Right cardiac atrium (tissue), 5 donors: ENCODE measurements around the gene P2RY12. TPM values are rescaled to one million over a fixed set of nuclear protein-coding genes. Genes with fewer than 3 reads are reported as not detected.
A peak's percentile ranks its signal among the peaks of the same experiment; 100 is the strongest.

Experiments
- ATAC-seq, 2 donors: fragments of 200-7000 bp; cut with Tn5 transposase; one replicate each; pipeline versions ENCODE4 v1.8.0 to v1.9.1; 2020; ENCODE audit warnings: moderate library complexity in 2 of 2, mild to moderate bottlenecking in 1 of 2
- DNase-seq, 3 donors: peaks; one replicate each; pipeline ENCODE4 v3.0.0-alpha.2; 2020
- H3K27ac ChIP-seq: one replicate; pipeline ENCODE4 v1.5.1; 2013; ENCODE audit warnings: mild to moderate bottlenecking, low read length, control low read depth, moderate library complexity
- H3K27me3 ChIP-seq: one replicate; pipeline ENCODE4 v1.6.1; 2013; ENCODE audit not compliant: control insufficient read depth, insufficient read depth
- H3K4me1 ChIP-seq: one replicate; pipeline ENCODE4 v1.6.1; 2013; ENCODE audit warnings: low read length; ENCODE audit not compliant: control insufficient read depth, insufficient read depth
- H3K4me3 ChIP-seq: one replicate; pipeline ENCODE4 v1.5.1; 2013; ENCODE audit warnings: low read length, control low read depth
- H3K9me3 ChIP-seq: one replicate; pipeline ENCODE4 v1.6.1; 2013; ENCODE audit warnings: low read length; ENCODE audit not compliant: control insufficient read depth
- WGBS: extraction: QIAGEN DNeasy Blood & Tissue Kit; methylation state at CpG from one replicate; pipeline ENCODE4 v1.1.7; 2013; 5-methylcytosine and 5-hydroxymethylcytosine counted together
- intact Hi-C, 4 donors: fragments of 100-400 bp; cut with DNase I; formaldehyde crosslinking; loops; one replicate each; pipeline versions ENCODE4 v1.11.0 to v1.14.0; 2022 to 2023
- polyA plus RNA-seq: library from polyadenylated mRNA; stranded (reverse); fragments of 200-250 nt; gene quantifications from one replicate; pipeline ENCODE4 v1.2.3, GENCODE V29; 2013
- total RNA-seq, 4 donors: library from RNA; stranded (reverse); fragmentation: NEBNext Ultra II Directional; extraction: Animal tissue kit (Norgen Biotek cat#: 25700); gene quantifications; one replicate each; pipeline ENCODE4 v1.2.1, GENCODE V29; 2021
- donor health status: healthy with polysubstance abuse.
- donor health status: DM: no; HTN: yes; CAD: no.
- donor health status: DM: no; HTN: no; CAD: no.
- donor health status: DM: no; HTN: yes; CAD: no; lungs with severe emphysema.
- donor health status: DM: yes; HTN: yes; CAD: no.

The P2RY12 gene
- total and polyA plus RNA-seq, 5 donors: 1.2 to 4.0 (median 1.4) TPM

DNA sequence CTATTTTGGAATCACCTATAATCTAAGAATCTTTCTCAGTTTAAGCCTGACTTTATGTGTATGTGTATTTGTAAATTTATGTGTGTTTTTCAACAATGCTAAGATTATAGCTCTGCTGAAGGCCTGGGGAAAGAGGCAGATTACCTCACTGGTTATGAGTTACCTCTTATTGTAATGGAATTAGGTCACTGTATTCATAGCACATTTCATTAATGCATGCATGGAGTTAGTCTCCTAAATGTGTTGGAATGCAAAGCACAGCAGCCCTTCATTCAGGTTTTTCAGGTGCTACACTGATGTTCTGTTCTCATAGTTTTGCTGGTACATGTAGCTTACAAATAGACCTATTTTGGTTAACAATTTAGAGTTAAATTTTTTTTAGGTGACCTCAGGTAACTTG is 77.4 kb downstream of the P2RY12 start:
- intact Hi-C loops: no loop called here
- H3K4me1 ChIP-seq: peaks cover 1% of the 10 kb centered on the region
- H3K9me3 ChIP-seq: no peaks in the 10 kb centered on the region
- ATAC-seq: no peak
- no peak overlapping the region for H3K27ac ChIP-seq
- no peak for DNase-seq
- no peak overlapping the region for H3K4me3 ChIP-seq
- no peaks in the 10 kb centered on the region for H3K27me3 ChIP-seq

- intact Hi-C loops: no loop called here
- ATAC-seq: no peak
- peaks cover 1% of the 10 kb centered on the region for H3K4me1 ChIP-seq
Observed at GRCh38 chr3:151306168-151306810, 78.3 kb downstream of the P2RY12 start.

GRCh38 chr3:151305775-151306151 is 78.8 kb downstream of the P2RY12 start:
- ATAC-seq (no peak), DNase-seq (no peak)
- Histone ChIP-seq H3K4me3 (no peak overlapping the region), H3K27ac (no peak overlapping the region), H3K4me1 (peaks cover 1% of the 10 kb centered on the region), H3K9me3 (no peaks in the 10 kb centered on the region), H3K27me3 (no peaks in the 10 kb centered on the region)
- intact Hi-C loops: no loop called here
- WGBS: 77% methylated on average over 4 of the region's 4 CpGs

More at GRCh38 chr3:151306168-151306810, 78.3 kb downstream of the P2RY12 start:
- Histone ChIP-seq H3K27me3 (no peaks in the 10 kb centered on the region), H3K4me3 (no peak overlapping the region), H3K27ac (no peak overlapping the region), H3K9me3 (no peaks in the 10 kb centered on the region)
- 89% methylated on average over 6 of the region's 6 CpGs for WGBS
- no peak for DNase-seq

- H3K9me3 ChIP-seq: no peaks in the 10 kb centered on the region
- peak in 1 of 3 donors; percentile 27 for DNase-seq
- intact Hi-C loops: no loop called here
- ATAC-seq: peak; percentile 42 to 78
- 68% methylated on average over 7 of the region's 7 CpGs for WGBS
- H3K4me3 ChIP-seq: no peak overlapping the region
- no peak overlapping the region for H3K27ac ChIP-seq
- no peaks in the 10 kb centered on the region for H3K27me3 ChIP-seq
- peaks cover 1% of the 10 kb centered on the region for H3K4me1 ChIP-seq
Observed at GRCh38 chr3:151305060-151305774, 79.3 kb downstream of the P2RY12 start.

DNA sequence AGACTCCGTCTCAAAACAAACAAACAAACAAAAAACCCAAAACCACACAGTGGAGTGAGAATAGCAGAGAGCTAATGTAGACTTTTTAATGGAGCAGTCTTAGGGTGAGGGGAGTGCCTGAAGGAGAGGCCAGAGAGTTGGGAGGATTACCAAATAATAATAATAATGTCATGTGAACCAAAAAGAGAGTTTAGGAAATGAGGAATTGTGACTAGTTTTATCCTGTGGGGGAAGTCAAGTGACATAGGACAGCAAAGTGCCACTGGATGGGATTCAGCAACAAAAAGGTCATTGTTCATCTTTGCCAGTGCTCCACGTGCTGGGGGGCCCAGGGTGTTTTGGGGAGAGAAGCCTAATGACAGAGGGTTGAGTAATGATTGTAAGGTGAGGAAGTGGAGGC is 80.8 kb downstream of the P2RY12 start:
- H3K4me1 ChIP-seq: peaks cover 1% of the 10 kb centered on the region
- no peak overlapping the region for H3K4me3 ChIP-seq
- intact Hi-C loops: no loop called here
- ATAC-seq (no peak), DNase-seq (no peak)
- WGBS: 60% methylated on average over 2 of the region's 2 CpGs
- H3K9me3 ChIP-seq: no peaks in the 10 kb centered on the region
- no peak overlapping the region for H3K27ac ChIP-seq
- H3K27me3 ChIP-seq: no peaks in the 10 kb centered on the region

GRCh38 chr3:151301787-151302186 is 82.8 kb downstream of the P2RY12 start:
- no peak overlapping the region for H3K27ac ChIP-seq
- no peak overlapping the region for H3K4me3 ChIP-seq
- H3K4me1 ChIP-seq: peaks cover 1% of the 10 kb centered on the region
- ATAC-seq: no peak
- intact Hi-C loops: no loop called here
- no peaks in the 10 kb centered on the region for H3K27me3 ChIP-seq
- WGBS: 84% methylated on average over 3 of the region's 3 CpGs
- no peak for DNase-seq
- H3K9me3 ChIP-seq: no peaks in the 10 kb centered on the region

GRCh38 chr3:151300539-151300938 is 84.0 kb downstream of the P2RY12 start:
- Histone ChIP-seq H3K4me3 (no peak overlapping the region), H3K9me3 (no peaks in the 10 kb centered on the region), H3K27ac (no peak overlapping the region), H3K4me1 (no peaks in the 10 kb centered on the region), H3K27me3 (no peaks in the 10 kb centered on the region)
- ATAC-seq: no peak
- intact Hi-C loops: no loop called here
- WGBS: 69% methylated on average over 1 of the region's 1 CpG
- no peak for DNase-seq

GRCh38 chr3:151299006-151299405 is 85.5 kb downstream of the P2RY12 start:
- Histone ChIP-seq H3K27me3 (no peaks in the 10 kb centered on the region), H3K27ac (no peak overlapping the region), H3K4me3 (no peak overlapping the region), H3K9me3 (no peaks in the 10 kb centered on the region), H3K4me1 (no peaks in the 10 kb centered on the region)
- no peak for ATAC-seq
- WGBS: 89% methylated on average over 2 of the region's 2 CpGs
- intact Hi-C loops: no loop called here
- no peak for DNase-seq

DNA sequence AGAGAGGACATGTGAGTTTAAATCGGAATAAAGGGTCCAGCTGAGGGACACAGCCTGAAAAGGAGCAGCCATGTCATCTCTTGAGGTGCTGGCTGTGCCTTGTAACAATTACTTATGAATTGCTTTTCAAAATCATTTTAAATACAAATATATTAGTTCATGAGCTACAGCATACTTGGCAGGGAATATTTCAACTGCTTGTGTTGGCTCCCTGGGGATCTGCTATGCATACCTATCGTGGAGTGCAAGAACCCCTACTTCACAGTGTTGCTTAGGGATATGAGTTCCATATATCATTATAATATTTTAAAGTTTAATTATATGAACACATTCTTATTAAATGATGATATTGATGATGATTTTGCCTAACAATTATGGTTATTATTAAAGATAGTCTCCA is 87.1 kb downstream of the P2RY12 start:
- intact Hi-C loops: no loop called here
- H3K27me3 ChIP-seq: no peaks in the 10 kb centered on the region
- no peak overlapping the region for H3K4me3 ChIP-seq
- ATAC-seq: no peak
- DNase-seq: no peak
- H3K9me3 ChIP-seq: no peaks in the 10 kb centered on the region
- H3K27ac ChIP-seq: no peak overlapping the region
- H3K4me1 ChIP-seq: no peaks in the 10 kb centered on the region
- 62% methylated on average over 2 of the region's 2 CpGs for WGBS

GRCh38 chr3:151296226-151296625 is 88.3 kb downstream of the P2RY12 start:
- no peak overlapping the region for H3K4me3 ChIP-seq
- intact Hi-C loops: no loop called here
- DNase-seq (no peak), ATAC-seq (no peak)
- H3K9me3 ChIP-seq: no peaks in the 10 kb centered on the region
- no peak overlapping the region for H3K27ac ChIP-seq
- WGBS: 87% methylated on average over 3 of the region's 3 CpGs
- no peaks in the 10 kb centered on the region for H3K4me1 ChIP-seq
- no peaks in the 10 kb centered on the region for H3K27me3 ChIP-seq

- Histone ChIP-seq H3K27ac (no peak overlapping the region), H3K9me3 (no peaks in the 10 kb centered on the region), H3K4me3 (no peak overlapping the region), H3K27me3 (no peaks in the 10 kb centered on the region), H3K4me1 (no peaks in the 10 kb centered on the region)
- WGBS: 77% methylated on average over 6 of the region's 6 CpGs
- ATAC-seq (no peak), DNase-seq (no peak)
- intact Hi-C loops: no loop called here
Observed at GRCh38 chr3:151293127-151293526, 91.4 kb downstream of the P2RY12 start.
